Measurements from ENCODE around the gene MAPK14. TPM values are rescaled to one million over a fixed set of nuclear protein-coding genes. Genes with fewer than 3 reads are reported as not detected.

The MAPK14 gene
- total RNA-seq, 4 donors from 2014 or later: 62.0 to 117 (median 86.2) TPM

- Histone ChIP-seq H3K4me1 (no peaks in the 10 kb centered on the region), H3K36me3 (no peaks in the 10 kb centered on the region), H3K27me3 (no peaks in the 10 kb centered on the region), H3K27ac (no peak overlapping the region), H3K4me3 (no peak overlapping the region), H3K9me3 (no peaks in the 10 kb centered on the region)
- intact Hi-C loops (cut with DNase I; ENCODE audit: low total_unique reads): no loop called here
- no peak for DNase-seq
- TF ChIP-seq CTCF (IDR thresholded peaks at IDR 0.05) (no peak), POLR2A (IDR thresholded peaks at IDR 0.05) (no peak)
These were observed 112.5 kb downstream of the MAPK14 start for GRCh38 chr6:36139991-36140710.

GRCh38 chr6:36141091-36141490 lies 113.5 kb downstream of the MAPK14 start:
- no peaks in the 10 kb centered on the region for H3K9me3 ChIP-seq
- no peaks in the 10 kb centered on the region for H3K27me3 ChIP-seq
- TF ChIP-seq CTCF (IDR thresholded peaks at IDR 0.05) (no peak), POLR2A (IDR thresholded peaks at IDR 0.05) (no peak)
- H3K4me1 ChIP-seq: no peaks in the 10 kb centered on the region
- no peak overlapping the region for H3K27ac ChIP-seq
- intact Hi-C loops (cut with DNase I; ENCODE audit: low total_unique reads): no loop called here
- no peak overlapping the region for H3K4me3 ChIP-seq
- no peak for DNase-seq
- no peaks in the 10 kb centered on the region for H3K36me3 ChIP-seq

- no peaks in the 10 kb centered on the region for H3K4me1 ChIP-seq
- no peak overlapping the region for H3K27ac ChIP-seq
- no peaks in the 10 kb centered on the region for H3K9me3 ChIP-seq
- DNase-seq: no peak
- H3K27me3 ChIP-seq: no peaks in the 10 kb centered on the region
- intact Hi-C loops (cut with DNase I; ENCODE audit: low total_unique reads): no loop called here
- H3K36me3 ChIP-seq: no peaks in the 10 kb centered on the region
- no peak overlapping the region for H3K4me3 ChIP-seq
- TF ChIP-seq POLR2A (IDR thresholded peaks at IDR 0.05) (no peak), CTCF (IDR thresholded peaks at IDR 0.05) (no peak)
These were observed 114.4 kb downstream of the MAPK14 start for GRCh38 chr6:36141961-36142360.

- Histone ChIP-seq H3K27ac (no peak overlapping the region), H3K9me3 (no peaks in the 10 kb centered on the region), H3K27me3 (no peaks in the 10 kb centered on the region), H3K4me1 (no peaks in the 10 kb centered on the region), H3K36me3 (no peaks in the 10 kb centered on the region), H3K4me3 (no peak overlapping the region)
- no peak for TF ChIP-seq CTCF (IDR thresholded peaks at IDR 0.05)
- no peak for TF ChIP-seq POLR2A (IDR thresholded peaks at IDR 0.05)
- intact Hi-C loops (cut with DNase I; ENCODE audit: low total_unique reads): no loop called here
- no peak for DNase-seq
These were observed 115.6 kb downstream of the MAPK14 start for GRCh38 chr6:36142971-36143838.

GRCh38 chr6:36145495-36145894 lies 117.9 kb downstream of the MAPK14 start:
- TF ChIP-seq CTCF (IDR thresholded peaks at IDR 0.05) (no peak), POLR2A (IDR thresholded peaks at IDR 0.05) (no peak)
- H3K4me1 ChIP-seq: no peaks in the 10 kb centered on the region
- no peak overlapping the region for H3K4me3 ChIP-seq
- intact Hi-C loops (cut with DNase I; ENCODE audit: low total_unique reads): no loop called here
- no peaks in the 10 kb centered on the region for H3K27me3 ChIP-seq
- H3K9me3 ChIP-seq: no peaks in the 10 kb centered on the region
- DNase-seq: no peak
- no peaks in the 10 kb centered on the region for H3K36me3 ChIP-seq
- H3K27ac ChIP-seq: no peak overlapping the region
